Measurements from ENCODE around the gene HAND2.

GRCh38 chr4:173514641-173515217, 15.3 kb downstream of the HAND2 start:
- TF ChIP-seq, protein P1, sequence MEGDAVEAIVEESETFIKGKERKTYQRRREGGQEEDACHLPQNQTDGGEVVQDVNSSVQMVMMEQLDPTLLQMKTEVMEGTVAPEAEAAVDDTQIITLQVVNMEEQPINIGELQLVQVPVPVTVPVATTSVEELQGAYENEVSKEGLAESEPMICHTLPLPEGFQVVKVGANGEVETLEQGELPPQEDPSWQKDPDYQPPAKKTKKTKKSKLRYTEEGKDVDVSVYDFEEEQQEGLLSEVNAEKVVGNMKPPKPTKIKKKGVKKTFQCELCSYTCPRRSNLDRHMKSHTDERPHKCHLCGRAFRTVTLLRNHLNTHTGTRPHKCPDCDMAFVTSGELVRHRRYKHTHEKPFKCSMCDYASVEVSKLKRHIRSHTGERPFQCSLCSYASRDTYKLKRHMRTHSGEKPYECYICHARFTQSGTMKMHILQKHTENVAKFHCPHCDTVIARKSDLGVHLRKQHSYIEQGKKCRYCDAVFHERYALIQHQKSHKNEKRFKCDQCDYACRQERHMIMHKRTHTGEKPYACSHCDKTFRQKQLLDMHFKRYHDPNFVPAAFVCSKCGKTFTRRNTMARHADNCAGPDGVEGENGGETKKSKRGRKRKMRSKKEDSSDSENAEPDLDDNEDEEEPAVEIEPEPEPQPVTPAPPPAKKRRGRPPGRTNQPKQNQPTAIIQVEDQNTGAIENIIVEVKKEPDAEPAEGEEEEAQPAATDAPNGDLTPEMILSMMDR (IDR thresholded peaks at IDR 0.05) = no peak
- TF ChIP-seq POLR2A (IDR thresholded peaks at IDR 0.05) = no peak
